Keratinocyte (primary cell): Measurements from ENCODE around the gene F8. TPM values are rescaled to one million over a fixed set of nuclear protein-coding genes. Genes with fewer than 3 reads are reported as not detected.

Source experiments
- DNase-seq: peaks from one replicate; pipeline ENCODE4 v3.0.0-alpha.2; 2011; ENCODE audit warnings: low read depth, missing footprints, low spot score
- FAIRE-seq: peaks from 2 replicates; lab custom pipeline; 2011; peaks lifted over from hg19 to GRCh38; lab: Jason Lieb, UNC
- H2AFZ ChIP-seq: 2 replicates; pipeline ENCODE4 v1.6.0; 2012; ENCODE audit warnings: low read length, control low read depth, inconsistent platforms; ENCODE audit not compliant: control insufficient read depth
- H3K27ac ChIP-seq: 2 replicates; pipeline ENCODE4 v1.5.1; 2011; ENCODE audit warnings: low read length; ENCODE audit not compliant: control insufficient read depth, insufficient read depth
- H3K27me3 ChIP-seq: 3 replicates; pipeline ENCODE4 v1.6.0; 2011; ENCODE audit warnings: low read length; ENCODE audit not compliant: control insufficient read depth, insufficient read depth; ENCODE audit errors: extremely low read depth
- H3K36me3 ChIP-seq, 2 experiments: 2 replicates in 1 of 2; 3 replicates in 1 of 2; pipeline ENCODE4 v1.5.1; 2011; ENCODE audit warnings: low read length in 2 of 2, mild to moderate bottlenecking in 1 of 2; ENCODE audit not compliant: control insufficient read depth in 2 of 2, insufficient read depth in 2 of 2; ENCODE audit errors: extremely low read depth in 1 of 2
- H3K4me1 ChIP-seq: 3 replicates; pipeline ENCODE4 v1.5.1; 2011; ENCODE audit warnings: low read length; ENCODE audit not compliant: control insufficient read depth, insufficient read depth; ENCODE audit errors: extremely low read depth
- H3K4me2 ChIP-seq: 3 replicates; pipeline ENCODE4 v1.6.0; 2011; ENCODE audit warnings: low read depth, low read length; ENCODE audit not compliant: control insufficient read depth, insufficient read depth; ENCODE audit errors: extremely low read depth
- H3K4me3 ChIP-seq, 3 experiments: fragments of 200-600 bp in 1 of 3; sonication (generic) in 1 of 3; 2 replicates in 2 of 3; 3 replicates in 1 of 3; pipeline ENCODE4 v1.5.1; 2011 to 2016; ENCODE audit warnings: low read length in 3 of 3, mild to moderate bottlenecking in 3 of 3, control low read depth in 2 of 3, inconsistent platforms in 1 of 3, low read depth in 1 of 3, mixed read lengths in 1 of 3, mixed run types in 1 of 3, moderate library complexity in 1 of 3; ENCODE audit not compliant: control insufficient read depth in 2 of 3, insufficient read depth in 2 of 3; ENCODE audit errors: extremely low read depth in 1 of 3
- H3K79me2 ChIP-seq: 2 replicates; pipeline ENCODE4 v1.6.0; 2012; ENCODE audit warnings: low read length; ENCODE audit not compliant: control insufficient read depth, insufficient read depth
- H3K9ac ChIP-seq: 3 replicates; pipeline ENCODE4 v1.6.0; 2011; ENCODE audit warnings: low read length; ENCODE audit not compliant: control insufficient read depth, insufficient read depth; ENCODE audit errors: extremely low read depth
- H3K9me1 ChIP-seq: 3 replicates; pipeline ENCODE4 v1.6.0; 2011; ENCODE audit warnings: low read length; ENCODE audit not compliant: control insufficient read depth, insufficient read depth; ENCODE audit errors: extremely low read depth
- H3K9me3 ChIP-seq: 2 replicates; pipeline ENCODE4 v1.5.1; 2012; ENCODE audit warnings: low read depth, low read length; ENCODE audit not compliant: control insufficient read depth
- H4K20me1 ChIP-seq: 3 replicates; pipeline ENCODE4 v1.6.0; 2011; ENCODE audit warnings: low read length; ENCODE audit not compliant: control insufficient read depth, insufficient read depth; ENCODE audit errors: extremely low read depth
- EZH2 ChIP-seq: IDR thresholded peaks from one replicate; pipeline ENCODE4 v1.6.1; 2012; ENCODE audit warnings: inconsistent platforms, mild to moderate bottlenecking, low read length, moderate library complexity
- dilution Hi-C: fragments of 300-500 bp; cut with MboI; formaldehyde crosslinking; loops from one replicate; pipeline ENCODE4 v1.7.0; 2020; ENCODE audit warnings: low sequenced_read_pairs; ENCODE audit not compliant: extremely low pct_ligation_motif_present
- polyA plus RNA-seq, 5 experiments: library from polyadenylated mRNA; depleted of rRNA in 3 of 5; stranded (reverse) in 3 of 5; stranded (forward) in 1 of 5; unstranded in 1 of 5; fragments of >200 nt; gene quantifications; 1 replicate in 1 of 5; 2 replicates in 3 of 5; 3 replicates in 1 of 5; pipeline versions ENCODE4 v1.2.1 to v1.2.3, GENCODE V29; 2011 to 2012; ENCODE audit warnings: missing spikeins in 2 of 5, low read depth in 1 of 5, low replicate concordance in 1 of 5
- TF ChIP-seq, protein P1 (sequence below), 3 experiments: IDR thresholded peaks in 1 of 3; conservative IDR thresholded peaks in 1 of 3; optimal IDR thresholded peaks in 1 of 3; 2 replicates in 2 of 3; 3 replicates in 1 of 3; pipeline versions ENCODE3 to v1.5.1; 2011; ENCODE audit warnings: low read length in 3 of 3, mild to moderate bottlenecking in 3 of 3, moderate library complexity in 2 of 3, control low read depth in 1 of 3, inconsistent platforms in 1 of 3; ENCODE audit not compliant: insufficient read depth in 2 of 3; ENCODE audit errors: extremely low read depth in 1 of 3

Gene F8
- polyA plus RNA-seq, 1 donor (not counting 4 experiments of a cell fraction or from before 2014, with no cell fraction given) = 1.3 TPM

DNA sequence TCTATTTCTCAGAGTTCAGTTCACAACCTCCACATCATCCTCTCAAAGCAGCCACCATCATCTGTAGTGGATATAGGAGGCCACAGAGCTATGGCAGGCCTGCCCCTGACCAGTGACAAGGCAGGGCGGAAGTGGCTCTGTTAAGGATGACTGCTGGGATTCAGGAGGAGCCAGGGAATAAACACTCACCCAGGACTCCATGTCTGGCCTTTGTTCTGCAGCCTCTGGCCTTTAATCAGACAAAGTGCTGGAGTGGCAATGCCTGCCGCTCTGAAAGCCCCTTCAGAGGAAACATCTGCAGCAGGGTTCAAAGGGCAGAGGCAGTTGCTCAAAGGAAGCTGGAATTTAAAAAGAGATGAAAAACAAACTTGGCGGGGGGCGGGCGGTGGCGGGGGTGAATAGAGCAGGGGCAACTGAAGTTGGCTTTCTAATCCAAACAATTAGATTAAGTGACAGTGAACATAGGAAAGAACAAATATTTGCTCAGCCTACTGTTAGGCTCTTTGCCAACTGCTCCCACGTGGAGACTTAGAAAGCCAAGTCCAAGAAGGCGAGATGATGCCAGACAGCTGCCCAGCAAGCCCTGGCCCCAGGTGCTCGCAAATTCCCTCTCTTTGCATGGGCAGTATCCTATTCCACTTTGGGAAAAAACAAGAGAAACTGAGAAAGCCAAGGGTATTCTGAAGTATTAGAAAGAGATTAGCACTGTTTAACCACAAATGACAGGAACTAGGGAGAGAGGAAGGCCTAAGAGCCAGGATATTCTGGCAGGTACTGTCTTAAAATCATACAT, 222.8 kb downstream of the F8 start:
- no peak for DNase-seq
- no peaks in the 10 kb centered on the region for H3K27me3 ChIP-seq
- H3K79me2 ChIP-seq = no peaks in the 10 kb centered on the region
- no peaks in the 10 kb centered on the region for H3K36me3 ChIP-seq
- TF ChIP-seq, protein P1, sequence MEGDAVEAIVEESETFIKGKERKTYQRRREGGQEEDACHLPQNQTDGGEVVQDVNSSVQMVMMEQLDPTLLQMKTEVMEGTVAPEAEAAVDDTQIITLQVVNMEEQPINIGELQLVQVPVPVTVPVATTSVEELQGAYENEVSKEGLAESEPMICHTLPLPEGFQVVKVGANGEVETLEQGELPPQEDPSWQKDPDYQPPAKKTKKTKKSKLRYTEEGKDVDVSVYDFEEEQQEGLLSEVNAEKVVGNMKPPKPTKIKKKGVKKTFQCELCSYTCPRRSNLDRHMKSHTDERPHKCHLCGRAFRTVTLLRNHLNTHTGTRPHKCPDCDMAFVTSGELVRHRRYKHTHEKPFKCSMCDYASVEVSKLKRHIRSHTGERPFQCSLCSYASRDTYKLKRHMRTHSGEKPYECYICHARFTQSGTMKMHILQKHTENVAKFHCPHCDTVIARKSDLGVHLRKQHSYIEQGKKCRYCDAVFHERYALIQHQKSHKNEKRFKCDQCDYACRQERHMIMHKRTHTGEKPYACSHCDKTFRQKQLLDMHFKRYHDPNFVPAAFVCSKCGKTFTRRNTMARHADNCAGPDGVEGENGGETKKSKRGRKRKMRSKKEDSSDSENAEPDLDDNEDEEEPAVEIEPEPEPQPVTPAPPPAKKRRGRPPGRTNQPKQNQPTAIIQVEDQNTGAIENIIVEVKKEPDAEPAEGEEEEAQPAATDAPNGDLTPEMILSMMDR (optimal IDR thresholded peaks at IDR 0.05 in 1 of 3, IDR thresholded peaks at IDR 0.05 in 1 of 3, conservative IDR thresholded peaks at IDR 0.05 in 1 of 3; ENCODE audit: extremely low read depth in 1 of 3, insufficient read depth in 2 of 3, low read length in 3 of 3) = no peak
- no peak for TF ChIP-seq EZH2
- no peaks in the 10 kb centered on the region for H3K9me3 ChIP-seq
- no peak overlapping the region for H3K9ac ChIP-seq
- no peak overlapping the region for H2AFZ ChIP-seq
- H4K20me1 ChIP-seq = no peaks in the 10 kb centered on the region
- no peaks in the 10 kb centered on the region for H3K9me1 ChIP-seq
- dilution Hi-C loops = no loop called here
- no peak overlapping the region for H3K27ac ChIP-seq
- peaks cover 1% of the 10 kb centered on the region for H3K4me1 ChIP-seq
- no peak overlapping the region for H3K4me3 ChIP-seq
- no peak overlapping the region for H3K4me2 ChIP-seq
- no peak for FAIRE-seq

DNA sequence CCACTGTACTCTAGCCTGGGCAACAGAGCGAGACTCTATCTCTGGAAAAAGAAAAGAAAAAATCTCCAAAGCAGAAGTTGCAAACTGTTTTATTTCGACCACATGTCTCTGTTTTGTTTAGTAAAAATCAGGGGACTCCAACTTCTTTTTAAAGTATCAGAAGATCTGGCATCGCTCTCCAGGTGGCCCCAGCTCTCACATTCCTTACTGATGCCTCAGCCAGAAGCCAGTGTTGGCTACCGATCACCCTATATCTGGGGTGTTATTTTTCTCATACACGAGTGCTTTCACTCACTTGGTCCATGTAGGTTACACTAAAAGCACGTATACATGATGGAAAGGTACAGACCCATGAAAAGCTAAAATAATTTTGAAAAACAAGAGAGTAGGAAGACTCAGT, 225.5 kb downstream of the F8 start:
- Histone ChIP-seq H3K27me3 (no peaks in the 10 kb centered on the region), H4K20me1 (no peaks in the 10 kb centered on the region), H3K9me1 (no peaks in the 10 kb centered on the region), H3K27ac (no peak overlapping the region), H3K9me3 (no peaks in the 10 kb centered on the region), H3K4me2 (no peak overlapping the region), H3K79me2 (no peaks in the 10 kb centered on the region), H3K4me1 (no peaks in the 10 kb centered on the region), H2AFZ (no peak overlapping the region), H3K36me3 (no peaks in the 10 kb centered on the region), H3K4me3 (no peak overlapping the region), H3K9ac (no peak overlapping the region)
- DNase-seq (no peak), FAIRE-seq (no peak)
- dilution Hi-C loops = no loop called here
- TF ChIP-seq EZH2 = no peak
- TF ChIP-seq, protein P1 (optimal IDR thresholded peaks at IDR 0.05 in 1 of 3, IDR thresholded peaks at IDR 0.05 in 1 of 3, conservative IDR thresholded peaks at IDR 0.05 in 1 of 3; ENCODE audit: extremely low read depth in 1 of 3, insufficient read depth in 2 of 3, low read length in 3 of 3) = no peak
